K562 (cell line): Measurements from ENCODE around the gene WWOX. TPM values are rescaled to one million over a fixed set of nuclear protein-coding genes. Genes with fewer than 3 reads are reported as not detected.

Experiments
- ATAC-seq: fragments of 200-7000 bp; cut with Tn5 transposase; 3 replicates; pipeline ENCODE4 v1.9.1; 2020; ENCODE audit warnings: moderate library complexity
- BruUV-seq: library from RNA; stranded (reverse); fragments of 400-500 nt; replicated peaks from 2 replicates; lab custom pipeline; 2021; lab: Mats Ljungman, UMichigan
- CTCF ChIA-PET: fragments of 300-600 bp; formaldehyde crosslinking; extraction: SDS; loops from one replicate; lab custom pipeline; 2021; ENCODE audit warnings: low intra/inter-chr PET ratio; lab: Yijun Ruan, JAX
- POLR2A ChIA-PET: fragments of 300-600, 350-650 bp; sonication (Branson Sonifier 250); formaldehyde crosslinking; extraction: SDS; loops from one replicate; lab custom pipeline; 2021; ENCODE audit warnings: antibody characterized with exemption, inconsistent platforms; lab: Yijun Ruan, JAX
- DNase-seq, 4 experiments: peaks; one replicate each; pipeline versions ENCODE4 v3.0.0 to v3.0.0-alpha.2; 2011 to 2018; ENCODE audit warnings: low spot score in 3 of 4, mixed read lengths in 3 of 4; ENCODE audit errors: extremely low read depth in 1 of 4
- FAIRE-seq: peaks from 2 replicates; lab custom pipeline; 2011; peaks lifted over from hg19 to GRCh38; lab: Jason Lieb, UNC
- H2AFZ ChIP-seq: 2 replicates; pipeline ENCODE4 v1.6.0; 2011; ENCODE audit warnings: low read depth, low read length, control low read depth, inconsistent platforms
- H3K27ac ChIP-seq: fragments of 200-600 bp; 3 replicates; pipeline ENCODE4 v1.8.0; 2011; ENCODE audit warnings: low read depth, mild to moderate bottlenecking, control low read depth, inconsistent platforms, low read length, moderate library complexity, mixed read lengths; ENCODE audit errors: extremely low read depth
- H3K27me3 ChIP-seq, 2 experiments: fragments of 300-600 bp in 1 of 2; 2 replicates in 1 of 2; 3 replicates in 1 of 2; pipeline versions ENCODE4 v1.6.0 to v1.8.0; 2011; ENCODE audit warnings: inconsistent platforms in 2 of 2, low read length in 2 of 2, mild to moderate bottlenecking in 1 of 2, mixed read lengths in 1 of 2, moderate library complexity in 1 of 2; ENCODE audit not compliant: control insufficient read depth in 2 of 2, insufficient read depth in 2 of 2
- H3K36me3 ChIP-seq: fragments of 300-600 bp; 3 replicates; pipeline ENCODE4 v1.8.0; 2011; ENCODE audit warnings: mild to moderate bottlenecking, low read length, inconsistent platforms; ENCODE audit not compliant: control insufficient read depth, insufficient read depth
- H3K4me1 ChIP-seq, 2 experiments: fragments of 200-600 bp in 1 of 2; replicated peaks in 1 of 2; 2 replicates in 1 of 2; 3 replicates in 1 of 2; pipeline versions ENCODE4 v1.5.1 to v1.8.0; 2011; ENCODE audit warnings: inconsistent platforms in 2 of 2, low read length in 2 of 2, mild to moderate bottlenecking in 1 of 2, mixed read lengths in 1 of 2, moderate library complexity in 1 of 2; ENCODE audit not compliant: control insufficient read depth in 2 of 2, insufficient read depth in 2 of 2
- H3K4me2 ChIP-seq: 2 replicates; pipeline ENCODE4 v1.6.1; 2011; ENCODE audit warnings: low read length, control low read depth, inconsistent platforms, mixed read lengths; ENCODE audit not compliant: insufficient read depth
- H3K4me3 ChIP-seq: fragments of 200-600 bp; sonication (generic), shearing (Covaris generic); 2 replicates; pipeline ENCODE4 v1.5.1; 2016; ENCODE audit warnings: control low read depth, inconsistent platforms
- H3K79me2 ChIP-seq: fragments of 200-600 bp; 3 replicates; pipeline ENCODE4 v1.8.0; 2011; ENCODE audit warnings: low read length, inconsistent platforms; ENCODE audit not compliant: control insufficient read depth, insufficient read depth
- H3K9ac ChIP-seq, 2 experiments: 2 replicates each; pipeline versions ENCODE4 v1.6.0 to v1.6.1; 2011; ENCODE audit warnings: low read depth in 2 of 2, low read length in 2 of 2, control low read depth in 1 of 2, inconsistent platforms in 1 of 2, mild to moderate bottlenecking in 1 of 2, mixed read lengths in 1 of 2; ENCODE audit not compliant: insufficient read depth in 1 of 2
- H3K9me1 ChIP-seq: one replicate; pipeline ENCODE4 v1.6.0; 2011; ENCODE audit warnings: inconsistent platforms, mild to moderate bottlenecking, low read length, moderate library complexity; ENCODE audit not compliant: control insufficient read depth, insufficient read depth
- H3K9me3 ChIP-seq: replicated peaks from 2 replicates; pipeline ENCODE4 v1.5.1; 2011; ENCODE audit warnings: low read depth, low read length, inconsistent platforms; ENCODE audit not compliant: control insufficient read depth, insufficient read depth
- H4K20me1 ChIP-seq: replicated peaks from 2 replicates; pipeline ENCODE4 v1.6.1; 2011; ENCODE audit warnings: low read length, inconsistent platforms, mixed read lengths; ENCODE audit not compliant: control insufficient read depth, insufficient read depth
- GABPA ChIP-seq: fragments of 200-800 bp; sonication (Bioruptor generic); conservative IDR thresholded peaks from 2 replicates; pipeline ENCODE4 v1.6.1; 2016; ENCODE audit warnings: low read depth, missing genetic modification characterization, missing compliant biosample characterization
- ZNF212 ChIP-seq: fragments of 450-650 bp; formaldehyde crosslinking; IDR thresholded peaks from 2 replicates; pipeline ENCODE4 v1.4.0; 2020; ENCODE audit warnings: mild to moderate bottlenecking
- ZNF408 ChIP-seq: fragments of 250-450 bp; sonication (Bioruptor Pico); IDR thresholded peaks from 2 replicates; pipeline ENCODE4 v1.4.0; 2020; ENCODE audit warnings: low read depth, mild to moderate bottlenecking, moderate library complexity
- WGBS: fragments of 100-300 bp; shearing (Covaris generic); methylation state at CpG from one replicate; pipeline ENCODE4 v1.1.6; 2016; ENCODE audit warnings: low coverage, mixed read lengths; ENCODE audit not compliant: insufficient coverage; ENCODE audit errors: missing lambda C conversion rate; 5-methylcytosine and 5-hydroxymethylcytosine counted together
- in situ Hi-C: fragments of 300-500 bp; cut with MboI; formaldehyde crosslinking; loops from 4 replicates; pipeline ENCODE4 v1.15.0; 2018; ENCODE audit warnings: inconsistent platforms, mixed read lengths
- intact Hi-C: fragments of 100-400 bp; cut with micrococcal nuclease; formaldehyde crosslinking; loops from 2 replicates; pipeline ENCODE4 v1.14.2; 2022
- polyA plus RNA-seq, 8 experiments: library from polyadenylated mRNA; depleted of rRNA in 4 of 8; stranded (reverse) in 5 of 8; unstranded in 3 of 8; fragments of >200 nt; fragmentation: Nextera tagmentation in 2 of 8; fragmentation: Illumina TruSeq in 1 of 8; extraction: Ambion mirVana in 2 of 8; extraction: Trizol in 1 of 8; gene quantifications; 2 replicates each; pipeline versions ENCODE4 v1.2.1 to v1.2.3, GENCODE V29; 2011 to 2014; ENCODE audit warnings: inconsistent platforms in 1 of 8, missing spikeins in 1 of 8
- total RNA-seq, 7 experiments: library from RNA; depleted of rRNA in 6 of 7; stranded (reverse); fragments of >200 nt in 6 of 7; fragmentation: Illumina TruSeq in 2 of 7; extraction: Trizol in 2 of 7; gene quantifications; 2 replicates each; pipeline versions ENCODE4 v1.2.1 to v1.2.3, GENCODE V29; 2011 to 2021; ENCODE audit warnings: low replicate concordance in 1 of 7

Gene WWOX
- total and polyA plus RNA-seq, 9 of the 15 experiments (the other 6 are each of a cell fraction or from before 2014, with no cell fraction given) = 1.6 to 22.7 (median 8.1) TPM

- no peak overlapping the region for H3K4me3 ChIP-seq
- no peaks in the 10 kb centered on the region for H3K36me3 ChIP-seq
- no peaks in the 10 kb centered on the region for H3K79me2 ChIP-seq
- in situ Hi-C loops (no loop called here), intact Hi-C loops (no loop called here)
- no peaks in the 10 kb centered on the region for H3K9me1 ChIP-seq
- ChIA-PET CTCF (no interaction called here), POLR2A (no interaction called here)
- no peak overlapping the region for H3K9ac ChIP-seq
- peaks cover 10 to 30% of the 10 kb centered on the region in 2 experiments; a peak in 3 of 5 replicates for H3K27me3 ChIP-seq
- H3K4me1 ChIP-seq = no peaks in the 10 kb centered on the region
- H3K27ac ChIP-seq = no peak overlapping the region
- no TSS peak for BruUV-seq
- no peak overlapping the region for H2AFZ ChIP-seq
- H4K20me1 ChIP-seq = no peaks in the 10 kb centered on the region
- WGBS = 2% methylated on average over 4 of the region's 4 CpGs
- FAIRE-seq (no peak), ATAC-seq (no peak), DNase-seq (no peak)
- no peak for TF ChIP-seq ZNF408 (CRISPR knock-in tag)
- H3K4me2 ChIP-seq = no peak overlapping the region
- H3K9me3 ChIP-seq = no peaks in the 10 kb centered on the region
Observed at GRCh38 chr16:79185711-79186110, 1086.3 kb downstream of the WWOX start.

GRCh38 chr16:79186196-79186595 lies 1086.7 kb downstream of the WWOX start:
- WGBS = 0% methylated on average over 6 of the region's 6 CpGs
- peak in 1 of 4 experiments; percentile 3 for DNase-seq
- no peaks in the 10 kb centered on the region for H3K4me1 ChIP-seq
- H3K9me1 ChIP-seq = no peaks in the 10 kb centered on the region
- no peaks in the 10 kb centered on the region for H3K79me2 ChIP-seq
- TF ChIP-seq GABPA (tag) (peak; percentile 37), ZNF212 (no peak)
- TF ChIP-seq, all 486 proteins: peak for 1
- intact Hi-C loops = no loop called here
- in situ Hi-C loops = no loop called here
- H3K9me3 ChIP-seq = no peaks in the 10 kb centered on the region
- no peak overlapping the region for H3K9ac ChIP-seq
- BruUV-seq = no TSS peak
- no peaks in the 10 kb centered on the region for H3K36me3 ChIP-seq
- H4K20me1 ChIP-seq = no peaks in the 10 kb centered on the region
- H3K27me3 ChIP-seq = peaks cover 10 to 30% of the 10 kb centered on the region in 2 experiments; a peak in 3 of 5 replicates
- no peak overlapping the region for H3K27ac ChIP-seq
- CTCF ChIA-PET = no interaction called here
- no peak overlapping the region for H3K4me3 ChIP-seq
- H3K4me2 ChIP-seq = no peak overlapping the region
- ATAC-seq = no peak; the same call in 2 of the 3 replicates
- H2AFZ ChIP-seq = no peak overlapping the region
- POLR2A ChIA-PET = no interaction called here
- no peak for FAIRE-seq
